SK-N-SH treated with all-trans-retinoic acid at 6 μM for 48 hours (cell line): ENCODE data around the gene VPS13C.

Experiments used
- ESRRG ChIP-seq: fragments of 250-450 bp; sonication (Bioruptor Pico); IDR thresholded peaks from 2 replicates; pipeline ENCODE4 v1.6.1; 2021; ENCODE audit warnings: mild to moderate bottlenecking
- GLIS3 ChIP-seq: fragments of 250-450 bp; sonication (Bioruptor Pico); IDR thresholded peaks from 2 replicates; pipeline ENCODE4 v1.5.0; 2020; ENCODE audit warnings: mild to moderate bottlenecking, moderate library complexity
- PATZ1 ChIP-seq: fragments of 250-450 bp; sonication (Bioruptor Pico); IDR thresholded peaks from 2 replicates; pipeline ENCODE4 v1.8.0; 2020; ENCODE audit warnings: mild to moderate bottlenecking, moderate library complexity, borderline replicate concordance
- RARB ChIP-seq: fragments of 250-450 bp; sonication (Bioruptor Pico); IDR thresholded peaks from 2 replicates; pipeline ENCODE4 v1.8.0; 2021; ENCODE audit warnings: mild to moderate bottlenecking, moderate library complexity
- SNAI2 ChIP-seq: fragments of 250-450 bp; sonication (Bioruptor Pico); IDR thresholded peaks from 2 replicates; pipeline ENCODE4 v1.5.0; 2020; ENCODE audit warnings: mild to moderate bottlenecking, moderate library complexity
- TSHZ2 ChIP-seq: fragments of 250-450 bp; sonication (Bioruptor Pico); IDR thresholded peaks from 2 replicates; pipeline ENCODE4 v1.5.0; 2020; ENCODE audit warnings: mild to moderate bottlenecking, moderate library complexity
- ZC3H10 ChIP-seq: fragments of 250-450 bp; sonication (Bioruptor Pico); IDR thresholded peaks from 2 replicates; pipeline ENCODE4 v1.5.1; 2021; ENCODE audit warnings: mild to moderate bottlenecking, moderate library complexity
- ZFP3 ChIP-seq: fragments of 250-450 bp; sonication (Bioruptor Pico); IDR thresholded peaks from 2 replicates; pipeline ENCODE4 v1.5.0; 2020; ENCODE audit warnings: mild to moderate bottlenecking, moderate library complexity
- ZFP30 ChIP-seq: fragments of 450-650 bp; formaldehyde crosslinking; IDR thresholded peaks from 2 replicates; pipeline ENCODE4 v1.5.0; 2022; ENCODE audit warnings: mild to moderate bottlenecking, moderate library complexity
- ZNF8 ChIP-seq: fragments of 450-650 bp; formaldehyde crosslinking; IDR thresholded peaks from 2 replicates; pipeline ENCODE4 v1.5.0; 2020; ENCODE audit warnings: mild to moderate bottlenecking, moderate library complexity

GRCh38 chr15:61840090-61840489 lies 220.2 kb downstream of the VPS13C start:
- TF ChIP-seq ZFP3 (CRISPR knock-in tag), result no peak
- TF ChIP-seq TSHZ2, result no peak
- TF ChIP-seq SNAI2 (CRISPR knock-in tag), result no peak
- TF ChIP-seq RARB (CRISPR knock-in tag), result no peak
- TF ChIP-seq ZC3H10 (CRISPR knock-in tag), result no peak
- no peak for TF ChIP-seq ESRRG
- no peak for TF ChIP-seq GLIS3 (CRISPR knock-in tag)
- TF ChIP-seq PATZ1, result no peak
- no peak for TF ChIP-seq ZNF8 (CRISPR knock-in tag)
- TF ChIP-seq ZFP30 (CRISPR knock-in tag), result no peak
